ENCODE data around the gene CDC6.

Gene CDC6

DNA sequence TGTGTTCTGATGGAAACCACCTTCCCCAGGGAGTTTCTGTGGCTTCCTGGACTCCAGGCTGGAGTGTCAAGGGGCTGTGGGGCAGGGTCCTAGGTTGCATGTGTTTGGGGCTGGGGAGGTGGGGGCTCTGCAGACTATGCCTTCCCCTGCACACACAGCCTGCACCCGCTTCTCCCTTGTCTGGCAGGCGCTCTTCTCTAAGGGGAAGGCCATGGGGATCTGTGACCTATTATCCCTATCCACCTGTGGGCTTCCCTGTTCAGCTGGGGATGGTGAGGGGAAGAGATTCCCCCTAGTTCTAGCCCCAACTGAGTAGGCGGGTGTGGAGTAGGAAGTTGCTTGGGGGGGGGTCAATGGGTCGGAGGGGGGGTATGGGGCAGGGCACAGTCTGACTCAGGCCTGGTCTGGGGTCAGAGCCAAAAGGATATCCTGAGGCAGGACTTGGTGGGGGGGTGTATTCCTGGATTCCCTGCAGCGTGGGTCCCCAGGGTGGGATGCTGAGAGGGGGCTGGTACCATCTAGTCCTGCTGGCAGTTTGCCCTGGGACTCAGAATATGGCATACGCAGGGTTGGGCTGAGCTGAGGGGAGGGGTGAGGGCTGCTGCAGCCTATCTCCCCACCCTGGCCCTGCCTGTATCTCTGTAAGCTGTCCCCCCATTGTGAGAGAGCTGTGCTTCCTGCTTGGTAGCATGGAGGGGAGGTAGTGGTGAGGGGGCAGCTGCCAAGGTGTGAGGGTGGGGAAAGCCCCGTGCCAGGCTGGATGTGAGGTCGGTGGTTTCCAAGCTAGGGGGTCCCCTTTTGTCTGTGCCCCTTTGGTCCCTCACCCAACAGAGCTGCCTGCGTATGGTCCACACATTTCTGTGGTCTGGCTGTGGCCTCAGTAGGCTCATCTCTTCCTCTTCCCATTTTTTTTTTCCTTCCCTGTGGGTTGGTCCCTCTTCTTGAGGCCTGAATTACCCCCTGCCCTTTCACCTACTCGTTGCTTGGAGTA, 36.0 kb downstream of the CDC6 start:
- no peak for DNase-seq

DNA sequence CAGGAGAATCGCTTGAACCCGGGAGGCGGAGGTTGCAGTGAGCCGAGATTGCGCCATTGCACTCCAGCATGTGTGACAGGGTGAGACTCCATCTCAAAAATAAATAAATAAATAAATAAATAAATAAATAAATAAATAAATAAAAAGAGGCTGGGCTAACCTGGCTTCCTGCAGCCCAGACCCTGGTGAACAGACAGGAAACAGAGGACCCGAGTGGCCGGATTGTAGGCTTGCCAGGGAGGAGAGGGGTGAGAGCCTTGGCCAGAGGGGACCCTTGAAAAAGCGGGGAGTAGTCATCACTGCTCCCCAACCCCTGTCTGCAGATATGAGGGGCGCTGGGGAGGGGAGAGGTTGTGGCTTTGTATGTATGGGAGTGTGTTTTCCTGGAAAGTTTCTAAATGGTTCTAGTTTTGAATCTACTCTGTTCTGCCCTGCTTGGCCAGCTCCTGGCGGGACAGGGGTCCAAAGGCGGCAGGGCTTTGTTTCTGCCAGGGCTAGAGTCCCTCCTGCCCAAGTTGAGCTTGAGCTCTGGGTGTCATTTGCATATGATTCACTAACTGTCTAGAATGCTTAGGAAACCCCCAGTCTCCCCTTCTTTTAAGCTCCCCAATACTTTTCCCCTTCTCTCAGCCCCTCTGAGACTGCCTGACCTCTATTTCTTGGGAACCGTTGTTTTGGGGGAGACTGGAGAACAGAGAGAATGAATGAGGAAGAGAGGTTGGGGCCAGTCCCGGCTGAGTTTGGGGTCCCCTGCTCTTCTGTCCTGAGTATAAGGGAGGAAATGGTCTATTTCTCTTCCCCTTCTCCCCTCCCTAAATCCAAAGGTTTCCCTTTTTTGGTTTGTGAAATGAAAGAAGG, 37.7 kb downstream of the CDC6 start:
- DNase-seq: no peak

DNA sequence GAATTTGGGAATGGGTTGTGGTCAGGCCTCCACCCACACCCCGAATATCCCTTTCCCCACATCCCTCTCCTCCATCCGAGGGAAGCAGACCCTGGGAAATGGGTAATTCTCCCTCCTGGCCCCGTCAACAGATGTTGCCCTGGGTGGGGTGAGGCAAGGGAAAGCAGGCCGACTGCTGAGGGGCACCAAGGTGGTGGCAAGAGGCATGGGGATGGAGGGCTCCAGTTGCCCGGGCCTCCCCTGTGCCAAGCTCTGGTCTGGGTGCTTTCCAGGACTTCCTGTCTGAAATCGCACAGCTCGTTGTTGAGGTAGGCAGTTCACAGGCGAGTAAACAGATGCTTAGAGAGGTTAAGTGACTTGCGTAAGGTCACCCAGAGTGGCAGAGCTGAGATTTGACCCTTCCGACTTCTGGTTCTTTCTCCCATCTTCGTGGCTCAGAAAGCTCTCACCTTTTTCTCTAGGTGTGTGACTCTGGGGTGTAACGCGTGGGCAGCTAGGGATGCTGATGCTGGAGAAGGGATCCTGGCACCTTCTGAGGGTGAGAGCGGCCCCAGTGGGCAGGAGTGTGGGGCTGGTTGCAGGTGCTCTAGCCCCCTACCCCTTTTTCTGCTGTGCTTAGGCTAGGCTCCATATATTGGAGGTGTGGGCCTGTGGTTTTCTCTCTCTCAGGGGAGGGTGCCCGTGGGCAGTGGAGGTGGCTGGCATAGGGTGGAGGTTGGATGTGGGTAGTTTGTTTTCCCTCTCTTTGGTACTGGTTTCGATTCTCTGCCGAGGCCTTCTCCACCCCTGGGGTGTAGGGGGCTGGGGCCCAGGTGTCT, 38.5 kb downstream of the CDC6 start:
- no peak for DNase-seq

DNA sequence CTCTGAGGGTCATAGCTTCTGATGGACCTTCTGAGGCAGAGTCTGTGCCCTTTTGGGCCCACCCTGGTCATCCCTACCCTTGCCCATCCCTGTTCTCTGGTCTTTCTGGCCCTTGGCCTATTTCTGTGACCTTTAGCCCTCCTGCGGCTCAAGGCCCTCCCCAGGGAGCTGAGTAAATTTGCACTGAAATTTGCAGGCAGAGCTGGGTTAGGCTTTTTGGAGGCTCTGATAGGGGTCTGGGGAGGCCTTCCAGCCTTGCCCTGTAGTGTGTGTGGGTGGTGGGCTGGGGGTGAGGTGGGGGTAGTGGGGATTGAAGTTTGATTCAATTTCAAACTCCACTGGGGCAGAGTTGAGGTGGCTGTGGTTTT, 39.1 kb downstream of the CDC6 start:
- no peak for DNase-seq

DNA sequence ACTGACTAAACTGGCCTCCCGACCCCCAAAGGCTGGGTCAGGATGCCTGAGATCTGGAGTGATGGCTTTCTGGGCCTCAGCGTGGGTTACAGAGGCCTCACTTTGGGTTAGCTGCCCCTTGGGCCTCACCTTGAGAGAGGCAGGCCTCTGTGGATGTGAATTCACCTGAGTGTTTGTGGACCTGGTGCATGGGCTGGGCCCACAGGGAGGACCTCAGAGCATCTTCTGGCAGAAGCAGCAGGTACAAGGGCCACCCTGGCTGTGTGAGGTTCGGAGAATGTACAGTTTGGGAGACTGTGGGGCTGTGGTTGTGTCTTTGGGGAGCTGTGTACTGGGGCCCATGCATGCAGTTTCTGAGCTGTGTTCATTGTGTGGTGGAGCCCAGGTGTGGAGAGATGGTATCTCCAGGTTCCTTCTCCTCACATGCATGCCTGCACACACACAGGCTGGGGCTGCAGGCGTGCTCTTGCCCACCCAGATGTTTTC, 39.6 kb downstream of the CDC6 start:
- DNase-seq: no peak

DNA sequence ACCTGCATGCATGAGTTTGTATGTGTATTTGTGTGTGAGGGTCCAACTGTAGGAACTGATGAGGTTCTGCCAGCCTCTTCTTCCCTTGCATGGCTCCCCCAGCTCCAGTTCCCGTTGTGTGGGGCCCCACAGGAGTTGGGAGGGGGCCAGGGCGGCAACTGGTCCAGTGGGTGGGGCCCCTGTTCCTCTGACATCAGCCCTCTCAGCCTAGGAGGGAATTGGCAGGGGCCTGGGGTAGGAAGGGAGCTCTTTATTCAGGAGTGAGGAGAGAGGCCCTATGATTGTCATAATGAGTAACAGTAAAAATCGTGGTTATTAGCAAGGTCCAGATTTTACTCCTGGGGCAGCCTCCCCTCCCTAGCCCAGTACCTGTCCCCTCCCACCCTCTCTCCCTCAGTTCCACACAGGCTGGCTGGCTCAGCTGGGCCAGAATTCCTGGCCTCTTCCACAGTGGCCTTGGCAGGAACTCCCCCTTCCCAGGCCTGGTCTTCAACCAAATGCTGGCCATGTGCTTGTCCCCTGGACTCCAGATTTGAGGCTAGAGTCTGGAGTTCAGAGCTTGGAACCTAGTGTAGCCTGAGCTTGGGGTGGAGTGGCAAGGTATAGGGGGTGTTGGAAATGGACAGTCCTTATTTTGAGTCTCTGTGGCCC, 40.2 kb downstream of the CDC6 start:
- no peak for DNase-seq

DNA sequence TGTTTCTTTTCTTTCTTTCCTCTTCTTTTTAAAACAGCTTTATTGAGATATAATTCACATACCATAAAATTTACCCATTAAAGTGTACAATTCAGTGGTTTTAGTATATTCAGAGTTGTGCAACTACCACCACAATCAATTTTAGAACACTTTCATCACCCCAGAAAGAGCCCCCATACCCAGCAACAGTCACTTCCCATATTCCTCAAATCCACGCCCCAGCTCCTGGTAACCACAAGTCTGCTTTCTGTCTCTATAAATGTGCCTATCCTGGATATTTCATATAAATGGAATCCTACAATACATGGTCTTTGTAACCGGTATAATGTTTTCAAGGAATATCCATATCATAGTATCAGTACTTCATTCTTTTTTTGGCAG, 40.7 kb downstream of the CDC6 start:
- no peak for DNase-seq

DNA sequence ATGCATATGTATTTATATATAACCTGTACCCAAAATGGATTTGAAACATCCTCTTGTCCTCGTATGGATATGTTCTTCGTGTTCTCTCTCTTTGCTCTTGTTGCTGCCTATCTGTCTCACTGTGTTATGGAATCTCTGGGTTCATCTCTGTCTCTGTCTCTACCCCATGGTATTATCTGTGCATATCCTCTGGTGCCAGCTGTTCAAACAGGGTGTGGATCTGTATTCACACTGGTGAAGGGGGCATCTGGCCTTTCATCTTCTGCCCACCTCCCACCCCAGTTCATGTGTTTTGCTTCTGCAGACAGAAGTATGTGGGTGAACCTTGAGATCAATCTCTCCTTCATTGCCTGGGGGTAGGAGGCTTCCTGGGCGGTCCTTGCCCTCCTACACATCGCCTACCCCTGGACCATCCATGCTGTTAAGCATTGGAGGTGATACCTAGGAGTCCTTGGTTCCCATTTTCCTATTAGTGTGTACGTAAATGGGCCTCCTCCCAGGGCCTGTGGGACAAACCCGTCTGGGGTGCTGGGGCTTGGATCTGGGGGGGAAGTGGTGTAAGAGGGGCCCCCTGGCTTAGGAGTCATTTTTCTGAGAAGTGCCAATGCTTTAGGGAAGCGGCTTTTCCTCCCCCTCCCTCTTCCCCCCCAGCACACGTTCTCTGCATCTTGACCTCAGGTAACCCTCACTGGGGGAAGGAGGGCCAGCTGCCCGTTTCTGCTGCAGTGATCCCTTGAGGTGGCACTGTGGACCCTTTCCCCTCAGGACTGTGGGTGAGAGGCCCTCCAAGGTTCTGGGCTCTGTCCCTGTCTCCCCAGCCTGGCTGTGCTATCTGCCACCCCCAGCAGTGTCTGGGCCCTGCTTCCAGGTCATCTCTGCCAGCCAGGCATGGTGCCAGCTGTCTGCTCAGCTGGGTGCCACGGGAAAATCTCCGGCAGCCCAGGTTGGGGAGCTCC, 42.4 kb downstream of the CDC6 start:
- DNase-seq: no peak

DNA sequence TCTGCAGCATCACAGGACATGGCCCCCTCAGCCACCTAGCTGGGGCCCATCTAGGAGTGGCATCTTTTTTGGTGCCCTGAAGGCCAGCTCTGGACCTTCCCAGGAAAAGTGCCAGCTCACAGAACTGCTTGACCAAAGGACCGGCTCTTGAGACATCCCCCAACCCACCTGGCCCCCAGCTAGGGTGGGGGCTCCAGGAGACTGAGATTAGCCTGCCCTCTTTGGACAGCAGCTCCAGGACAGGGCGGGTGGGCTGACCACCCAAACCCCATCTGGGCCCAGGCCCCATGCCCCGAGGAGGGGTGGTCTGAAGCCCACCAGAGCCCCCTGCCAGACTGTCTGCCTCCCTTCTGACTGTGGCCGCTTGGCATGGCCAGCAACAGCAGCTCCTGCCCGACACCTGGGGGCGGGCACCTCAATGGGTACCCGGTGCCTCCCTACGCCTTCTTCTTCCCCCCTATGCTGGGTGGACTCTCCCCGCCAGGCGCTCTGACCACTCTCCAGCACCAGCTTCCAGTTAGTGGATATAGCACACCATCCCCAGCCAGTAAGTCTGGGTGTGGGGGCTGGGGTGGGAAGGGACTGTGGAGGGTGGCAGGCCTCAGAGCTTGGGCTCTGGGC, 43.3 kb downstream of the CDC6 start:
- DNase-seq: no peak

DNA sequence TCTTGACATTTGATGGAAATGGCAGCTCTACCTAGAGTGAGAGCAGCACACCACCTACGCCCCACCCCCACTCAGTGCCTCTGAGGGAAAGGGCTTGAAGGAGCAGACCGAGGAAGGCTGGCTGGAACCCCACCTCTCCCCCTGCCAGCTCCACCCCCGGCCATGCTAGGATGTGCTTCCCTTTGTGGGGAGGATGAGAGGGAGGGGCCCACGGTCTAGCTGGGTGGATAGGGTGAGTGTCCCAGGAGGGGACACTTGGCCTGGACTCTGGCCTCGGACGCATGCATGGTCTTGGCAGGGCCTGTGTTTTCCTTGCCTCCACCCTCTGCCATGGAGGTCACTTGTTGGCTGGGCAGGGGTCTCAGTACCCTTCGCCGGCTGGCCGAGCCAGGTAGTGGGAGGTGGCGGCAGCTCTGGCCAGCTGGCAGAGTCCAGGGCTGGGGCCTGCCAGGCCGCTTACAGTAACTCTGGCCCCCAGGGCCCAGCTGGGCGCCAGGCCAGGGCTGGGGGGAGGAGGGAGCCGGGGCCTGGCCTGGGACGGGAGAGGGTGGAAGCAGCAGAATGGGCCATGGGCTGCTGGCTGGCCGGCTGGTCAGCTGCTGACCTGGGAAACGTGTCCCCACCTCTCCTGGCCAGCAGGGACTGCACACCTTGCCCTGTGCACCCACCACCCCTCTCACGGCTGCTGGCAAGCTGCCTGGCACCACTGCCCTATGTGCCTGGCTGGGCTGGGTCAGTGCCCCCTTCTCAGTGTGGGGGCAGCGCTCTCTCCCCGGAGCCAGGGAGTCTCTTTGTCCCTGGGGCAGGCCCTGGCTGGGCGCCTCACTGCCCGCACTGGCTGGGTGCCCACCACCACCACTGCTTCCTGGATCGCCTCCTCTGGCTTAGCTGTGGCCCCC, 44.3 kb downstream of the CDC6 start:
- no peak for DNase-seq

DNA sequence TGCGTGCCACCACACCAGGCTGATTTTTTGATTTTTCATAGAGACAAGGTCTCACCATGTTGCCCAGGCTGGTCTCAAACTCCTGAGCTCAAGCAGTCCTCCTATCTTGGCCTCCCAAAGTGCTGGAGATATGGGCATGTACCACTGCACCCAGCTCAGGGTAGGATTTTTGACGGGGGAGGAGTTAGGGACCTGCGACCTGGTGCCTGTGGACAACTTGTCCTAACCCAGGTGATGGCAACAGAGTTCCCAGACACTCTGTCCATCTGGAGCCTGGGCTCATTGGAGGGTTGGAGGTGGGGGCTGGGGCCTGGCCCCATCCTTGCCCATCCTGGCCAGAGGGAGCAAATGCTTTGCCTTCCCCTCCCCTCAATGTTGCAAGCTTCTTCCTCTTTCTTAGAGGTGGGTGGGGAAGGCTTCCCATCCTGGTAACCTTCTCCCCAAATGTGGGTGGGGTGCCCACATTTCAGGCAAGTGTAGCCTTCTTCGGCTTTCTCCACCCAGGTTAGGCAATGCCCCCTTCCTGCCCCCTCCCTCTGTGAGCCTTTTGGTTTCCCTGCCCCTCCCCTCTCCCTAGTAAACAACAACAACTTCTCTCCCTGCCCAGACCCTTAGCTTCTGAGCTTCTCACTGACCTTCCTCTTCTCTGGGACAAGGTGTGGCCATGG, 46.2 kb downstream of the CDC6 start:
- no peak for DNase-seq

DNA sequence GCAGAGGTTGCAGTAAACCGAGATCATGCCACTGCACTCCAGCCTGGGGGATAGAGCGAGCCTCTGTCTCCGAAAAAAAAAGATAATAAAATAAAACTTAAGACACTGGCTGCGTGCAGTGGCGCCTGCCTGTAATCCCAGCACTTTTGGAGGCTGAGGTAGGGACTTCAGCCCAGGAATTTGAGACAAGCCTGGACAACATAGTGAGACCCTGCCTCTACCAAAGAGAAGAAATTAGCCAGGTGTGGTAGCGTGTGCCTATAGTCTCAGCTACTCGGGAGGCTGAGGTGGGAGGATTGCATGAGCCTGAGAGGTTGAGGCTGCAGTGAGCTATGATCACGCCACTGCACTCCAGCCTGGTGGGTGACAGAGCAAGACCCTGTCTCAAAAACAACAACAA, 47.9 kb downstream of the CDC6 start:
- DNase-seq: no peak

DNA sequence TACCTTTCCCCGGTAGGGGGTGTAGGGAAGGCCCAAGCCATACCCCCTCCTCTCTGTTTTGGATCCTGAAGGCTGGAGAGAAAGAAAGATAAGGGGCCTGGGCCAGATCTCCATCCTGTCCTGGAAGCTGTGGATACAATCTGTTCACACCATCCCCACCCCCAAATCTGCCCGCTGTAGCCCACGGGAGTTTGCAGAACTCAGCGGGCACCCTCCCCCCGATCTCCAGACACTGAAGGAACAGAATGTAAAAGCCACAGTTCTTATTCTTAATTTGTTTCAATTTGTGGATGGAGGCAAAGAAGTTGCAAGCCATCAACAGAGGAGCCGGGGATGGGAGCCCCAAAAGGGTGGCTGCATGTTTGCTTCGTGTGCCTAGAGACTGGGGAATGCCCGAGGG, 49.7 kb downstream of the CDC6 start:
- DNase-seq: no peak

DNA sequence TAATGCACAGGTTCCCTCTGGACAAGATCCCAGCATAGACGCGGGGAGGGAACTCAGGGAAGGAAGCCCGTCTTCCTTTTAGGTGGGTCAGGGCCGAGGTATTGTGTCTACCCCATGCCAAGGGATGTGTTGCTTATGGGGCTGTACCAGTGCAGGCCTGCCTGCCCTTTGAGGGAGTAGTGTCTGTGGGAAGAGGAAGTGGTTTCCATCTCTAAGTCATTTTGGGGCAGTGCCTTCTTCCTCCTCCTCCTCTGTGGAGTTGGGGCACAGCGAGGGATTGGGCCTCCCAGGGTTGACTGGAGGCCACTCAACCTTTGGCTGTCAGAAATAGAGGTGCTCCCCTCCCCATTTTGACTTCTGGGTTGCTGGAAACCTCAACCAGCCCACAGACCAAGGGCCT, 50.4 kb downstream of the CDC6 start:
- DNase-seq: no peak

DNA sequence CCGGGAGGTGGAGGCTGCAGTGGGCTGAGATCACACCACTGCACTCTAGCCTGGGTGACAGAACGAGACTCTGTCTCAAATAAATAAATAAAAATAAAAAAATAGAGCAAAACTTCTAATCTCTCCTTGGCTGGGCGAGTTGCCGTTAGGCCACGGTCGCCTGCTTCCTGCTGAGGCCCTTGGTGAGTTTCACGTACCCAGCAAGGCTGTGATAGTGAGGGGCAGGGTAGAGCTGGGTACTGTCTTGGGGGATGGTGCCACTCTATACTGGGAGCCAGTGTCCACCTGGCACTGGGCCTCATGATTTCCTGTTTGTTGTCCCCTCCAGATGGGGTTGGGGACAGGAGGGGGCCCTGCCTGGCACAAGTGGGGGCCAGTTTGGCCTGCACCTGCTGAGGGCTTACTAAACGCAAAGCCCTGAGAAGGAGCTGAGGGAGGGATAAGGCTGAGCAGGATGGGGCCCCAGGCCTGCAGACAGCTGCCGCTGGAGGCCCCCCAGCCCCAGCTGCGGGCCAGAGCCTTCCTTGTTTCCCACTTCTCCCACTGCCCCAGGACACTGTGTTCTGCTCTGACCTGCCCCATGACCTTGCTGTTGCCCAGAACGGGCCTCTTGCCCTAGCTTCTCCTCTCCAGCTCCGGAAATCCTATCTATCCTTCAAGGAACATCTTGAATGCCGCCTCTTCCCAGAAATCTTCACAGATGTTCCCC, 51.4 kb downstream of the CDC6 start:
- no peak for DNase-seq

DNA sequence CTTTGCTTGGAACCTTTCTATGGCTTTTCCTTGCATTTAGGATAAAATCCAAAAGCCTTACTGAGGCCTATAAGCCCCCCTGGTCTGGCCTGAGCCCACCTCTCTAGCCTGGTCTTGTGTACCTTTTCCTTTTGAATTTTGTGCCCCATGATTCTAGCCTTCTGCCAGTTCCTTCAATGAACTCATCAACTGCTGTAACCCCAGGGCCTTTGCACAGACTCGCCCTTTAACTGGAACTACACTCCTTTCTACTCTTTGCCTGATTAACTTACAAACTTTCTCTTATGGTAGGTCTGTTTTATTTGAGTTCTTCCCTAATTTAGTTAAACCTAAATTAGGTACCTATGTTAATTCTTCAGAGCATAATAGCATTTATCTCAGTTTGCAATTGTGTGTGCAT, 52.6 kb downstream of the CDC6 start:
- no peak for DNase-seq

DNA sequence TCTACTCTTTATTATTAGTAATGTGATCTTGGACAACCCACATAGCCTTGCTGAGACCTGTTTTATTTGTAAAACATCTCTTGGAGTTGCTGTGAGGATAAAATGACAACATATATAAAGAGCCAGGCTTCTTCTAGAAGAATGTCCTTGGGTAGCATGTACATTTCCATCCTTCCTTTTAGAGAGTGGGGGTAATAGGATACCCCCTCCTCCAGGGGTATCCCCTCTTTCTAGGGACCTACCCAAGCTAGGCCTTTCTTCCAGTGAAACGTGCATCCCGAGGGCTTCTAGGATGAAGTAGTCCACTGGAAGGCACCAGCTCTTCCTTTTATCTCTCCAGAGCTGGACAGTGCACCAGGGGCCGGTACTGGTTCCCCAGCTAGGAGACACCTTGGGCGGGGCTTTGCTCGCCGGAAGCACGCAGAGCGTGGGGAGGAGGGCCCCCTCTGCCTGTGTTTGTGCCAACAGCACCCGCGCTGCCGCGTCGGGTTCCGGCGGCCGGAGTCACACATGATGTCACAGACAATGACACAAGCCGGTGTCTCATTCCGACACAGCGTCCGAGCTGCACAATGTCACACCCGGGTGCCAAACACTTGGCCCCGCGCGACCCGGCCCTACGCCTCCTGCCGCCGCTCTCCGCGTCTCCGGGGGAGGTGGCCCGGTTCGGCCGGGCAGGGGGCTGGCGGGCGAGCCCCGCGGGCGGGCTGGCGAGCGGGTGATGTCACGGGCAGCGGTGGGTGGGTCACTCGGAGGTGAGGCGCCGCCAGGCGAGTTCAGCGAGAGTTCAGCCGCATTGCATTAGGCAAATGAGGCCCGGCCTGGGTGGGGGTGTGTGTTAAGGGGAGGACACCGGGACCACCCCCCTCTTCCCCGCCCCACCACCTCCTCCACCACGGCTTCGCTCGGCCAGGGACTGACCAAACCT, 53.5 kb downstream of the CDC6 start:
- DNase-seq: no peak

Measured in GOT3 (cell line).